IgD-negative memory B cell (primary cell): ENCODE measurements around the gene BACE1. TPM values are rescaled to one million over a fixed set of nuclear protein-coding genes. Genes with fewer than 3 reads are reported as not detected.

Experiments used
- H3K27ac Mint-ChIP-seq, 3 donors: one replicate each; pipeline ENCODE4 v1.8.0; 2020 to 2022; ENCODE audit warnings: mild to moderate bottlenecking in 3 of 3, mixed read lengths in 3 of 3, moderate library complexity in 1 of 3
- H3K27me3 Mint-ChIP-seq: one replicate; pipeline ENCODE4 v1.8.0; 2021; ENCODE audit warnings: mixed read lengths
- H3K36me3 Mint-ChIP-seq: one replicate; pipeline ENCODE4 v1.8.0; 2020; ENCODE audit warnings: mild to moderate bottlenecking, mixed read lengths
- H3K4me1 Mint-ChIP-seq, 3 donors: one replicate each; pipeline ENCODE4 v1.8.0; 2020 to 2022; ENCODE audit warnings: mixed read lengths in 3 of 3, mild to moderate bottlenecking in 1 of 3
- H3K4me3 Mint-ChIP-seq, 4 donors: one replicate each; pipeline ENCODE4 v1.8.0; 2020 to 2022; ENCODE audit warnings: mild to moderate bottlenecking in 4 of 4, mixed read lengths in 4 of 4, moderate library complexity in 3 of 4
- H3K9me3 Mint-ChIP-seq, 3 donors: one replicate each; pipeline ENCODE4 v1.8.0; 2020 to 2021; ENCODE audit warnings: mixed read lengths in 3 of 3, mild to moderate bottlenecking in 1 of 3
- polyA plus RNA-seq: library from polyadenylated mRNA; unstranded; fragments of 300-500 nt; fragmentation: Illumina TruSeq; gene quantifications from one replicate; pipeline ENCODE4 v1.2.3, GENCODE V29; 2021

BACE1 gene
- polyA plus RNA-seq, 1 donor from 2014 or later = not detected

DNA sequence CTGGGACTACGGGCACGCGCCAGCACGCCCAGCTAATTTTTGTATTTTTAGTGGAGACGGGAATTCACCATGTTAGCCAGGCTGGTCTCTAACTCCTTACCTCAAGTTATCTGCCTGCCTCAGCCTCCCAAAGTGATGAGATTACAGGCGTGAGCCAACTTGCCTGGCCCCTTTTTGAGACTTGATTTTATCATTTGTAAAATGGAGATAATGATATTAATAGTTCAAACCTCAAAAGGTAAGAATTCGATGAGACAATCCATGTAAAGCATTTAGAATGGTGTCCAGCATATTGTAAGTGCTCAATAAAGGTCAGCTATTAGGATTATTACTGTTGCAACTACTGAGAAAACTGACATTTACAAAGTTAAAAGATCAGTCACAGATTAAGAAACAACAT, 2.7 kb upstream of the BACE1 start:
- no peak overlapping the region for H3K27ac Mint-ChIP-seq
- H3K27me3 Mint-ChIP-seq = peaks cover 22% of the 10 kb centered on the region
- peaks cover 1% of the 10 kb centered on the region for H3K36me3 Mint-ChIP-seq
- H3K4me1 Mint-ChIP-seq = peaks cover 3 to 6% (median 5%) of the 10 kb centered on the region in 3 donors
- no peak overlapping the region for H3K4me3 Mint-ChIP-seq
- peaks cover 0 to 2% (median 0%) of the 10 kb centered on the region in 3 donors for H3K9me3 Mint-ChIP-seq

DNA sequence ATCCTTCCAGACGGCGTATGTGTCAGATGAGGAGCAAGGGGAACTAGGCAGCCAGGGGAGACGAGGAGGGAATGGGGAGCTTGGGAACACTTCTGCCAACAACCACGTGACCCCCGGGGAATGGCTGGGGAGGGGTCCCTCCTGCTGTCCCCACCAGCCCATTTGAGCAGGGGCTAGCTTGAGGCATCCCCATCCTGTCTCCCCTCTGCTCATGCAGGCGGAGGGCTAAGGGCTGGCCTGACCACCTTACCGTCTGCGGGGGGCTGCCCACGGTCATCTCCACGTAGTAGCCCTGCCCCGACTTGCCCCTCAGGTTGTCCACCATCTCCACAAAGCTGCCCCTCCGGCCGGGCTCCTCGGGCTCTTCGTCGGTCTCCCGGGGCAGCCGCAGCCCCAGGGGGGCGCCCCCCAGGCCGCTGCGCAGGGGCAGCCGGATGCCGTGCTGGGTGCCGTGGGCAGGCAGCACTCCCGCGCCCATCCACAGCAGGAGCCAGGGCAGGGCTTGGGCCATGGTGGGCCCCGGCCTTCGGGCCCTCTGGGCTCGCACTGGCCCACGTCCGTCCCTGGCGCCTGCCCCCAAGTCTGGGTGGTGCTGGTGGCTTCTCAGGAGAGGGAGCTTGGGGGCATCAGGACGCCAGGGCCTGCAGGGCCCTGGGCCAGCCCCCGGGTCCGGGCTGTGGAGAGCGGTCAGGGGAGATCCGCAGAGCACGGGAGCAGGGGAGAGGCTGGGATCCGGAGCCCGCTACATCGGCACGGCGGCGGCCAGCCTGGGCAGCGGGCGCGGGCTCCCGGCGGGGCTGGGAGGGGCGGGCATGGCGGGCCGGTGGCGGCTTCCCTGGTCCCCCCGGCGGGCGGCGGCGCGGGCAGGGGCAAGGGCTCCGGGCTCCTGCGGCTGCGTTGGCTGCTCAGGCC, 515 bp downstream of the BACE1 start:
- H3K27me3 Mint-ChIP-seq = peaks cover 31% of the 10 kb centered on the region
- peaks cover 4 to 6% (median 5%) of the 10 kb centered on the region in 3 donors for H3K4me1 Mint-ChIP-seq
- H3K27ac Mint-ChIP-seq = no peak overlapping the region
- H3K4me3 Mint-ChIP-seq = peak overlapping the region in 3 of 4 donors; percentile 72 to 84 (median 75)
- H3K9me3 Mint-ChIP-seq = peaks cover 0 to 2% (median 0%) of the 10 kb centered on the region in 3 donors
- H3K36me3 Mint-ChIP-seq = peaks cover 1% of the 10 kb centered on the region

DNA sequence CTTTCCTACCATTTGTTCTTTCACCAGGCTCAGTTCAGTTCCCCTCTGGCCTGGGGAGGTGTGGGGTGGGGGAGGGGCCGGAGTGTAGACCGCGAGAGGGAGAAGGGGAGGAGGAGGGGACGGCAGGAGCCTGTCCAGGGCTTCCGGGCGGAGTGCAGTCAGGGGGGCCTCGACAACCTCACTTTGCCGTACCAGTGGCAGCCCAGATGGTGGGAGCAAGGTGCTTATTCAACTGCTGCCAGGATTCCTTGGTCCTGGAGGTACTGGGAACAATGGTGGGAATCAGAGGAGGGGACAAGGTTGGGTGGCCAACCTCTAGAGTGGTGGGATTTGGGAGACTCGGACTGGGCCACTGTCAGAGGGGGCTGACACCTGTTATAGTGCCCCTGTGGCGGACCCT, 1.2 kb downstream of the BACE1 start:
- Mint-ChIP-seq H3K4me1 (peaks cover 4 to 6% (median 5%) of the 10 kb centered on the region in 3 donors), H3K27ac (no peak overlapping the region), H3K9me3 (peaks cover 0 to 2% (median 0%) of the 10 kb centered on the region in 3 donors), H3K4me3 (peak overlapping the region in 2 of 4 donors; percentile 37 to 67), H3K36me3 (peaks cover 1% of the 10 kb centered on the region), H3K27me3 (peaks cover 31% of the 10 kb centered on the region)

DNA sequence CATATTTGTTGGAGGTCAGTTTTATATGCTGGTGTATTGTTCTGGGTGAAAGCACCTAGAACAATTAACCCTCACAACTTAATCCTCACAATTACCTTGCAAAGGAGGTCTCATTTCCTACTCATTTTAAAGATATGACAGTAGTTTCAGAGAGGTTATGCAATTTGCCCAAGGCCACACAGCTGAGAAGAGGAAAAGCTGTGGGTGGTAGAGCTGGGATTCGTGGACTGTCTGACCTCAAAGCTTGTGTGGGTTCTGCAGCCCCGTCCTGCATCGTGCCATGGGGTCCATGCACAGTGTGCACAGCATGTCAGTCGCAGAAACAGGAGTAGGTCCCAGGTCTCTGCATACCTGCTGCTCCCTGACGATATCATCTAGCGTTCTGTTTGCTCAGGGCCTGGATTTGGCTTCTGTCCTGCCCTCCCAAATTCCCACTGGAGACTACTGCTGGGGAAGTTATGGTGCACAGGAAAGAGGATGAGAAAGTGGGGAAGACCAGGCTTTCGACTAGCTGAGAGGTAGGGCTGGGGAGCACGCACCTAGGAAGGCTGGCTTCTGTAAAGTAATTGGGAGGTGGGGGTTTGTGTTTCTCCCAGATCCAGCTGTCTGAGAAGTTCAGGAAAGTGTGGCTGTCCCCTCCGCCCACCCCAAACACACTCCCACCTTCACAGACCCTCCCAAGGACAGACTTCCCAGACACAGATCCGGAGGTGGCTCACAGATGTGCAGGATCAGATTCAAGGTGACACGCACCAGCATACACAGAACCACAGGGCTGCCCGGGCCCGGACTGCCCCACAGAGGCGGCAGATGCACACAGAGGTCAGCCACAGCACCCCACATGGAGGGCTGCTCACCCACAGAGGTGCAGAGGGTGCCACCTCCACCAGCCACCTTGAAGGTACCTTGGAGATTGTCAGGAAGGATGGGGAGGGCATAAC, 2.0 kb downstream of the BACE1 start:
- peaks cover 4 to 6% (median 5%) of the 10 kb centered on the region in 3 donors for H3K4me1 Mint-ChIP-seq
- no peak overlapping the region for H3K4me3 Mint-ChIP-seq
- H3K36me3 Mint-ChIP-seq = peaks cover 1% of the 10 kb centered on the region
- peaks cover 31% of the 10 kb centered on the region for H3K27me3 Mint-ChIP-seq
- no peak overlapping the region for H3K27ac Mint-ChIP-seq
- H3K9me3 Mint-ChIP-seq = peaks cover 0 to 2% (median 0%) of the 10 kb centered on the region in 3 donors

DNA sequence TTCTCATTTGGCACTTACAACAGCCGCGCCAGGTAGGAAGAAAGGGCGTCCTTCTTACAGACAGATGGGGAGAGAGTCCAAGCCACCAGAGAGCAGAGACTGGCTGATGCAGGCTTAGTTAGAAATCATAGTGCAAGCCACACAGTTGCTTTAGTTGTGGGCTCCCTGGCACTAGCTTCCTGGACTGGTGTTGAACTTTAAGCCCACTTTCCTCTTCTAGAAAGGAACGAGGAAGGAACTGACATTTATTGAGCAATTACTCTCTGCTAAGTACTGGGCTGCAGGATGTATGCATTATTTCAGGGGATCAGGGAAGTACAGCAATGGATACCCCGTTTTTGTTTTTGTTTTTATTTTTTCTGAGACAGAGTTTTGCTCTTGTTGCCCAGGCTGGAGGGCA, 3.0 kb downstream of the BACE1 start:
- Mint-ChIP-seq H3K27ac (no peak overlapping the region), H3K9me3 (peaks cover 0 to 2% (median 0%) of the 10 kb centered on the region in 3 donors), H3K4me3 (no peak overlapping the region)

DNA sequence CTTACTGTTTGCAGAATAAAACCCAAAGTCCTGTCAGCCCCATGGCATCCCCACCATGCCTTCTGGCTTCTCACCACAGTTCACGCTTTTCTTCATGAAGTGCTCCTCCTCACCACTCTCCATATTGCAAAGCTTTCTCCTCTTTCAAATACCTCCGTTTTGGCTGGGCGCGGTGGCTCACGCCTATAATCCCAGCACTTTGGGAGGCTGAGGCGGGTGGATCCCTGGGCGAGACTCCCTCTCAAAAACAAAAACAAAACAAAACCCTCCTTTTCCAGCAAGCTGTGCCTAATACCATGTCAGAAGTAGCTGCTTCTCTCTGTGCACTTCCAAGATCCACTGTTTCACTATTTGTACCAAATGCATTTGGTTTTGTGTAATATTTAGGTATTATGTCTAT, 6.7 kb downstream of the BACE1 start:
- Mint-ChIP-seq H3K27ac (no peak overlapping the region), H3K4me3 (no peak overlapping the region), H3K4me1 (peaks cover 0 to 1% (median 0%) of the 10 kb centered on the region in 3 donors), H3K27me3 (peaks cover 19% of the 10 kb centered on the region), H3K9me3 (no peaks in the 10 kb centered on the region), H3K36me3 (no peaks in the 10 kb centered on the region)

More for the DNA sequence above, 3.0 kb downstream of the BACE1 start:
- peaks cover 30% of the 10 kb centered on the region for H3K27me3 Mint-ChIP-seq
- H3K36me3 Mint-ChIP-seq = peaks cover 1% of the 10 kb centered on the region
- H3K4me1 Mint-ChIP-seq = peaks cover 4 to 6% (median 5%) of the 10 kb centered on the region in 3 donors

DNA sequence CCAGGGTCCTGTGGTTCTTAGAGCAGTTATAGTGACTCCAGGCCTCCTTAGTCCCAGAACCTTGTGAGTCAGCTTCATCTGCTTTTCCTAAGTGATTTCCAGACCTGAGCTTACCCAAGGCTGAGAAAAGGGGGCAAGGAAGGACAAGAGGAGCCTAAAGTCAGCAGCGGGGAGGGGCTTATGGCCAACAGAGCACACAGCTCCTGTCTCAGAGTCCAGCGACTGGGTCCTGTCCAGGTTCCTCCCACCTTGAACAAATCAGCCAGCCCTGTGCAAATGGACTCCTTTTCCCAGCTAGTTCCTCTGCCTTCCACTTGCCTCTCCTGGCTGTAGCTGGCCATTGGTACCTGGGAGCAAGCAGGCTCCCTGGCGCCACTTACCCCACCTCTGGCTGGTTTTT, 10.9 kb downstream of the BACE1 start:
- Mint-ChIP-seq H3K4me1 (peaks cover 0 to 4% (median 0%) of the 10 kb centered on the region in 3 donors), H3K4me3 (no peak overlapping the region), H3K27ac (no peak overlapping the region), H3K36me3 (no peaks in the 10 kb centered on the region), H3K27me3 (peaks cover 10% of the 10 kb centered on the region), H3K9me3 (no peaks in the 10 kb centered on the region)

DNA sequence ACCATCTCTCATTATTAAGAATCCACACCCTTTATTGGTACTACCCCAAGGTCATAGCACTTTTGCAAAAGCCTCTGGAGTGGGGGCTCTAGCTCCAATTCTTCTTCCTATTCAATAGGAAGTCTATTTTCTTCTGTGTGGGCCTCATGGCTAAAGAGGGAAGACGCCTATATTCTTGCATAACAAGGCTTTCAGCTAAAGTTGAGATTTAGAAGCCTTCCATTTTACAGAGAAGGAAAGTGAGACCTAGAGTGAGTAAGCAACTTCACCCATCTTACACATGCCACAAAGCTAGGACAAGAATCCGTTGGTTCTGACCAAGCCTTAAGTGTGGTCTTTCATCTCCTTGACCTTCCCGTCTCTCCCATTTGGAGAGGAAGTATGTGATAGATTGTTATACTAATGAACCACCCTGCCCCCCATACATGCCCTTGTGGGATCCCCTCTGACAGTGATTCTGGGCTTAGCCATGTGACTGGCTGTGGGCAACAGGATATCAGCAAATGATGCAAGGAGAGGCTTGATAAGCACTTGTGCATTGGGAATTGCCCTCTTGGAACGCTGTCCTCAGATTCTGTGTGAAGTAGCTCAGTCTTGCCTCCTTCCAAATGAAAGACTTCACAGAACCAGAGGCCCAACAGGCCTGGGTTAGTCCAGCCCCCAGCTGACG, 12.3 kb downstream of the BACE1 start:
- no peaks in the 10 kb centered on the region for H3K36me3 Mint-ChIP-seq
- no peak overlapping the region for H3K27ac Mint-ChIP-seq
- peaks cover 10% of the 10 kb centered on the region for H3K27me3 Mint-ChIP-seq
- H3K4me3 Mint-ChIP-seq = no peak overlapping the region
- H3K9me3 Mint-ChIP-seq = no peaks in the 10 kb centered on the region
- H3K4me1 Mint-ChIP-seq = peaks cover 0 to 4% (median 0%) of the 10 kb centered on the region in 3 donors

DNA sequence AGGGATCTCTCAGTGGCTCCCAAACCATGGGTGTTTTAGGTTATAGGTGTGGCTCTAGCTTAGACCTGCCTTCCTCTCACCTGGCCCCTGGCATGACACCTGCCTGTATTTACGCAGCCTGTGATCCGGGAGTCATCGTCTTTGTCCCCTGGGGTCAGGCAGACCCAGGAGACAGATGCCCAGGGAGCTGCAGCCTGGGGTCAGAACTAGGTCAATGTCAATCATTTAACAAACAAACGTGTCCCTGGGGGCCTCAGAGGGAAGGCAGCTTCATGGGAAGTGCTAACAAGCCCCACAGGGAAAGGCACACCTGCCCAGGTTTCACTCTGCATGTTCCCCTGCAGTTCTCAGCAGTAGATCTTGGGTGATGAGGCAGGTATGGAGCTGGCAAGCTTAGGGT, 13.0 kb downstream of the BACE1 start:
- Mint-ChIP-seq H3K36me3 (no peaks in the 10 kb centered on the region), H3K9me3 (no peaks in the 10 kb centered on the region), H3K4me3 (no peak overlapping the region), H3K4me1 (peaks cover 0 to 4% (median 0%) of the 10 kb centered on the region in 3 donors), H3K27ac (no peak overlapping the region), H3K27me3 (peaks cover 10% of the 10 kb centered on the region)

DNA sequence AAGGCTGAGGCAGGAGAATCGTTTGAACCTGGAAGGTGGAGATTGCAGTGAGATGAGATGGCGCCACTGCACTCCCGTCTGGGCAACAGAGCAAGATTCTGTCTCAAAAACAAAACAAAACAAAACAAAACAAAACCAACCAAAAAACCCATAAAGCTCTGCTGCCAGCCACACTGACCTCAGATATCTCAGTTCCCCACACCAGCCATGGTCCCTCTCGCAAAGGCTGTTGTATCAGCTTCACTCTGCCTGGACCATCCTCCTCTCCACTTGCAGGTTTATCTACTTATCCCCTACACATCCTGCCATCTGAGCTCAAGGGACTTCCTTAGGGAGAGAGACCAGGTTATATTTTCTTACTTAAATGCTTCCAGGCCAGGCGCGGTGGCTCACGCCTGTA, 13.8 kb downstream of the BACE1 start:
- H3K9me3 Mint-ChIP-seq = no peaks in the 10 kb centered on the region

DNA sequence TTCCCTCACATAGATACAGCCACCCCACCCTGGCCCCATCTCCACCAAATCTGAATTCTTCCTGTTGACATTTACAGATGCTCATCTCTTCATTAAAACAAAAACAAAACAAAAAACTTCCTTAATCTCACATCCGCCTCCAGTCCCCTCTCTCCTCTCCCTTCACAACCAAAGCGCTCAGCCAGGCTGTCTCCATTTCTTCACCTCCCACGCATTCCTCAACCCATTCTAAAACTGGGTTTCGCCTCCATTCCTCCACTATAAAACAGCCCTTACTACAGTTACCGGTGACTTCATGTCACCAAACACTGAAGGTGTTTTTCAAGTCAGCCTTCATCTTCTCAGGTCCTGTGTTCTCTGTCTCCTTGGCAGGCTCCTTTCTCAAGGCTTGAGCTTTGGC, 15.3 kb downstream of the BACE1 start:
- Mint-ChIP-seq H3K4me1 (peaks cover 0 to 4% (median 0%) of the 10 kb centered on the region in 3 donors), H3K27me3 (peaks cover 10% of the 10 kb centered on the region), H3K4me3 (no peak overlapping the region), H3K9me3 (no peaks in the 10 kb centered on the region), H3K36me3 (no peaks in the 10 kb centered on the region), H3K27ac (peak overlapping the region in 1 of 3 donors; percentile 7)

More for the DNA sequence above, 13.8 kb downstream of the BACE1 start:
- peaks cover 10% of the 10 kb centered on the region for H3K27me3 Mint-ChIP-seq
- H3K36me3 Mint-ChIP-seq = no peaks in the 10 kb centered on the region
- H3K27ac Mint-ChIP-seq = no peak overlapping the region
- H3K4me3 Mint-ChIP-seq = no peak overlapping the region
- peaks cover 0 to 4% (median 0%) of the 10 kb centered on the region in 3 donors for H3K4me1 Mint-ChIP-seq

DNA sequence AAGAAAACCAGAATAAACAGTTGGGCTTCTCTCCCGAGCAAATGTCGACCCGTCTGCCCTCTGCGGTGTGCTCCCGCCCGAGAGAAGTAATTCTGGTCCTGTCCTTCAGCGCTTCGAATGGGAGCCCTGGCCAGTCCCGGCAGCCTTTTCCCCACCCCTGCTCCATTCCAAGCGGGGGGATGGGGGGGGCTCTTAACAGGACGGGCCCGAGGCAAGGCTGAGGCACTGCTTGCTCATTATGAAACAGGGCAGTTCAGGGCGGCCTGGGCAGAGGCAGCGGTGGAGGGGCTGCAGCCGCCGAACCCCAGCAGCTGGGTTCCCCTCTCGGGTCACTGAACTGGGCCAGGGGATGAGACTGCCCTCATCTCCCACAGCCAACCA, 15.8 kb downstream of the BACE1 start:
- Mint-ChIP-seq H3K4me1 (peaks cover 0 to 4% (median 0%) of the 10 kb centered on the region in 3 donors), H3K4me3 (peak overlapping the region in 1 of 4 donors; percentile 27), H3K27me3 (peaks cover 7% of the 10 kb centered on the region), H3K9me3 (no peaks in the 10 kb centered on the region), H3K36me3 (no peaks in the 10 kb centered on the region), H3K27ac (peak overlapping the region in 1 of 3 donors; percentile 7)

DNA sequence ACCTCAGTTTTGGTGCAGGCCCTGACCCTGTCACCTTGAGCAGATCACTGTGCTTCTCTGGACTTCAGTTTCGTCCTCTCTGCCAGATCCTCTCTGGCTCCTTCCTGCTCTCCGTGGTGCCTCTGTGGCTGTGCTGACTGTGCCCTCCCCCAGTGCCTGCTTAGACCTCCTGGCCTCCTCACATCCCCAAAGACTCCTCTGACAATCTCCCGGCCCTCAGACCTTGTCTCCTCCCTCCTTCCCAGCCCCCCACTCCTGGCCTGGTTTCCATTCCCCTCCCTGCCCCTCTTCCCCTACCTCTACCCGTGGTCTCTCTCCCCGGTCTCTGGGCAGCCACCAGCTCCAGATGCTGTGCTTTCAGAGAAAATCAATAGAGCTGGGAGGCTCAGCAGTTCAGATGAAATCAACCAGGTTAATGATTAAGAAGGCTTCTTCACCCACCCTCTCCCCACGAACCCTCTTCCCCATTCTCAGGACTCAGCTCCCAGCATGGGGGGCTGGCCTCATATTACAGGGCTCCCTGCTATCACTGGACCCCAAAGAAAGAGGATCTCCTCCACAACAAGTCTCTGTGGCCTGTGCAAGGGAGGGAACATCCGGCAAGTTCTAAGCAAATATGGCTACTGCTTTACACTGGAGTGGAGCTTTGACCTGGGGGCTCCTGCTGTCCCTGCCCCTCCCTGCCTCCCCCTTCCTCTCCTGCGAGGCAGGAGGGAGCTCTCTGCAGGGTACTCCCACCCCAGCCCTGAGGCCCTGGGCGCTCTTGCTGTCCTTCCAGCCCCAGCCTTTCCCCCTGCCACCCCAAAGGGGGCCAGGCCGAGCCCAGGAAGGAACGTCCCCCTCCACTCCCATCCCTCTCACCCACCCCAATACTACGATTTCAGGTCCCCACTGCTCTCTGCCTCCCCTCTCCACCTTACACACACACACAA, 16.4 kb downstream of the BACE1 start:
- Mint-ChIP-seq H3K27ac (peak overlapping the region in 1 of 3 donors; percentile 43), H3K9me3 (no peaks in the 10 kb centered on the region), H3K36me3 (no peaks in the 10 kb centered on the region), H3K27me3 (peaks cover 6% of the 10 kb centered on the region), H3K4me3 (no peak overlapping the region), H3K4me1 (peaks cover 0 to 4% (median 0%) of the 10 kb centered on the region in 3 donors)
